A673 (cell line): ENCODE results near the gene PRC1.

Source experiments
- EZH2 ChIP-seq: fragments of 200-600 bp; sonication (generic); IDR thresholded peaks from 2 replicates; pipeline ENCODE4 v1.6.1; 2017; ENCODE audit warnings: borderline replicate concordance, low read depth, mild to moderate bottlenecking, mixed read lengths, antibody characterized with exemption, low read length; ENCODE audit not compliant: poor library complexity, severe bottlenecking
- TF ChIP-seq, protein P1 (sequence below): fragments of 300-800, 200-600 bp; sonication (generic); conservative IDR thresholded peaks from 2 replicates; pipeline ENCODE4 v1.5.1; 2017; ENCODE audit warnings: low read depth, mild to moderate bottlenecking, antibody characterized with exemption, low read length, moderate library complexity, mixed read lengths

- TF ChIP-seq, protein P1, sequence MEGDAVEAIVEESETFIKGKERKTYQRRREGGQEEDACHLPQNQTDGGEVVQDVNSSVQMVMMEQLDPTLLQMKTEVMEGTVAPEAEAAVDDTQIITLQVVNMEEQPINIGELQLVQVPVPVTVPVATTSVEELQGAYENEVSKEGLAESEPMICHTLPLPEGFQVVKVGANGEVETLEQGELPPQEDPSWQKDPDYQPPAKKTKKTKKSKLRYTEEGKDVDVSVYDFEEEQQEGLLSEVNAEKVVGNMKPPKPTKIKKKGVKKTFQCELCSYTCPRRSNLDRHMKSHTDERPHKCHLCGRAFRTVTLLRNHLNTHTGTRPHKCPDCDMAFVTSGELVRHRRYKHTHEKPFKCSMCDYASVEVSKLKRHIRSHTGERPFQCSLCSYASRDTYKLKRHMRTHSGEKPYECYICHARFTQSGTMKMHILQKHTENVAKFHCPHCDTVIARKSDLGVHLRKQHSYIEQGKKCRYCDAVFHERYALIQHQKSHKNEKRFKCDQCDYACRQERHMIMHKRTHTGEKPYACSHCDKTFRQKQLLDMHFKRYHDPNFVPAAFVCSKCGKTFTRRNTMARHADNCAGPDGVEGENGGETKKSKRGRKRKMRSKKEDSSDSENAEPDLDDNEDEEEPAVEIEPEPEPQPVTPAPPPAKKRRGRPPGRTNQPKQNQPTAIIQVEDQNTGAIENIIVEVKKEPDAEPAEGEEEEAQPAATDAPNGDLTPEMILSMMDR: no peak
- TF ChIP-seq EZH2: no peak
These were observed 6.9 kb upstream of the PRC1 start for GRCh38 chr15:91001209-91001608.
